ENCODE results near the gene FAF1. TPM values are rescaled to one million over a fixed set of nuclear protein-coding genes. Genes with fewer than 3 reads are reported as not detected.
"Not testable (repeated sequence)": the region's sequence is repeated elsewhere in the genome, so short reads cannot be mapped to it uniquely, and the experiment has no call there.

The FAF1 gene
- total and polyA plus RNA-seq, 8 donors = 47.4 to 58.3 (median 53.2) TPM

DNA sequence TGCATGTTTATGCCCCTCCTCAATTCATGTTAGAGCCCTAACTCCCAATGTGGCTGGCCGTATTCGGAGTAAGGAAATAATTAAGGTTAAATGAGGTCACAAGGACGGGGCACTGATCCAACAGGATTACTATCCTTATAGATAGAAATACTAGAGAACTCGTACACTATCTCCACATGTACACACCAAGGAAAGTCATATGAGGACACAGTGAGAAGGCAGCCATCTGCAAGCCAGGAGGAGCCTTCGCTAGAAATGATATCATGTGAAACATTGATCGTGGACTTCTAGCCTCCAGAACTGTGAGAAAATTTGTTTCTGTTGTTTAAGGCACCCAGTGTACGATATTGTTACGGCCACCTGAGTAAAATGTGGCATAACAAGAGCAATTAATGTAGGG, 79.7 kb downstream of the FAF1 start:
- Histone ChIP-seq H3K4me3 (no peak overlapping the region), H3K9me3 (no peaks in the 10 kb centered on the region), H3K27ac (no peak overlapping the region), H3K27me3 (no peaks in the 10 kb centered on the region), H3K4me1 (peaks cover 0 to 14% of the 10 kb centered on the region in 2 donors), H3K36me3 (no peaks in the 10 kb centered on the region)
- ATAC-seq (no peak), DNase-seq (no peak)
- intact Hi-C loops (cut with DNase I) = no loop called here
- TF ChIP-seq, protein P1, sequence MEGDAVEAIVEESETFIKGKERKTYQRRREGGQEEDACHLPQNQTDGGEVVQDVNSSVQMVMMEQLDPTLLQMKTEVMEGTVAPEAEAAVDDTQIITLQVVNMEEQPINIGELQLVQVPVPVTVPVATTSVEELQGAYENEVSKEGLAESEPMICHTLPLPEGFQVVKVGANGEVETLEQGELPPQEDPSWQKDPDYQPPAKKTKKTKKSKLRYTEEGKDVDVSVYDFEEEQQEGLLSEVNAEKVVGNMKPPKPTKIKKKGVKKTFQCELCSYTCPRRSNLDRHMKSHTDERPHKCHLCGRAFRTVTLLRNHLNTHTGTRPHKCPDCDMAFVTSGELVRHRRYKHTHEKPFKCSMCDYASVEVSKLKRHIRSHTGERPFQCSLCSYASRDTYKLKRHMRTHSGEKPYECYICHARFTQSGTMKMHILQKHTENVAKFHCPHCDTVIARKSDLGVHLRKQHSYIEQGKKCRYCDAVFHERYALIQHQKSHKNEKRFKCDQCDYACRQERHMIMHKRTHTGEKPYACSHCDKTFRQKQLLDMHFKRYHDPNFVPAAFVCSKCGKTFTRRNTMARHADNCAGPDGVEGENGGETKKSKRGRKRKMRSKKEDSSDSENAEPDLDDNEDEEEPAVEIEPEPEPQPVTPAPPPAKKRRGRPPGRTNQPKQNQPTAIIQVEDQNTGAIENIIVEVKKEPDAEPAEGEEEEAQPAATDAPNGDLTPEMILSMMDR (IDR thresholded peaks at IDR 0.05) = no peak

DNA sequence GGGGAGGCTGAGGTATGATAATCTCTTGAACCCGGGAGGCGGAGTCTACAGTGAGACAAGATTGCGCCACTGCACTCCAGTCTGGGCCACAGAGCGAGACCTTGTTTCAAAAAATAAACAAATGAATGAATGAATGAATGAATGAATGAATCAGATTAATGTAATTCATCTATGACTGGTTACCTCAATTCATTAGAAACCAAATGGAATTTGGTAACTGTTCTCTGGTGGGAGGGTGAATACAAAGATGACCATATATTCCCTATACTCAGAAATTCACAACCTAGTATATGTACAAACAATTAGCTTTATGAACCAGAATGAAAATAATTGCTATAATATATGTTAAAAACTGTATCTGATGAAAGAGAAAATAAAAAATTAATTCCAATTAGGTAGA, 80.9 kb downstream of the FAF1 start:
- intact Hi-C loops (cut with DNase I) = no loop called here
- ATAC-seq (no peak), DNase-seq (no peak)
- Histone ChIP-seq H3K4me1 (peaks cover 0 to 14% of the 10 kb centered on the region in 2 donors), H3K27me3 (no peaks in the 10 kb centered on the region), H3K4me3 (no peak overlapping the region), H3K9me3 (no peaks in the 10 kb centered on the region), H3K27ac (no peak overlapping the region), H3K36me3 (no peaks in the 10 kb centered on the region)
- TF ChIP-seq, protein P1 (IDR thresholded peaks at IDR 0.05) = no peak

DNA sequence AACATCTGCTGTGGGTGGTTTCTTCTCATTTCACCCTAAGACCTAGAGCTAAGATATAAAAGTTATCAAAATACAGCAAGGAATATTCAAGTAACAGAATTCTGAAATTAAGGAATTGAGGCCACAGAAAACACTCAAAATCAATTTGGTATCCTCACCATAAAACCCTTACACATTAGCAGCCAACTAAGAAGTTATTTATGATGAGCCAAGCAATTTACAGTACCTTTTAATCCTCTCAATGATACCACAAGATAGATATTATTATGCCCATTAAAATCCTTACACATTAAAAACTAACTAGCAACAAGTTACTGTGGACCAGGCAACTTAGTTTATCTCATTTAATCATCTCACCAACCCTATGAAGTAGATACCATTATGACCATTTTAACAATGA, 81.6 kb downstream of the FAF1 start:
- no peaks in the 10 kb centered on the region for H3K36me3 ChIP-seq
- no peak for ATAC-seq
- DNase-seq = no peak
- no peaks in the 10 kb centered on the region for H3K9me3 ChIP-seq
- TF ChIP-seq, protein P1 (IDR thresholded peaks at IDR 0.05) = no peak
- H3K4me3 ChIP-seq = no peak overlapping the region
- intact Hi-C loops (cut with DNase I) = no loop called here
- H3K4me1 ChIP-seq = peaks cover 0 to 14% of the 10 kb centered on the region in 2 donors
- H3K27me3 ChIP-seq = no peaks in the 10 kb centered on the region
- no peak overlapping the region for H3K27ac ChIP-seq

DNA sequence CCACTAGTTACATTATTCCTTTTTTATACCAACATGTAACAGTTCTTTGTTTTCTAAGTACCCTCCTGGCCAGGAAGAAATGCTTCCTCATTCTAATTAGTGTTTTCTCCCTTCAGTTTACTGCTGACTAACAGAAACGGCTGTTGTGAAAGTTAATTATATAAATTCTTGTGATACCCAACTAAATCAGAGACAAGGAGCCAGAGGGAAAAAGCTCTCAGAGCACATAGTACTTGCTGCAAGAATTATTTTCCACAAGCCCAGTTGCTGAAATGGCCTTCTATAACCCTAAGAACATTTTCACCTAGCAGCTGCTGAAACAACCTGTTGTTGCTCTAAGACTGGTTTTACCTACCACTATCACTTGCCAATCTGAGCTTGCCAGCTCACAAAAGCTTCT, 82.4 kb downstream of the FAF1 start:
- no peak for ATAC-seq
- Histone ChIP-seq H3K4me3 (no peak overlapping the region), H3K36me3 (no peaks in the 10 kb centered on the region), H3K9me3 (no peaks in the 10 kb centered on the region), H3K27ac (no peak overlapping the region), H3K27me3 (no peaks in the 10 kb centered on the region), H3K4me1 (peaks cover 0 to 14% of the 10 kb centered on the region in 2 donors)
- intact Hi-C loops (cut with DNase I) = no loop called here
- DNase-seq = no peak
- TF ChIP-seq, protein P1 (IDR thresholded peaks at IDR 0.05) = no peak

DNA sequence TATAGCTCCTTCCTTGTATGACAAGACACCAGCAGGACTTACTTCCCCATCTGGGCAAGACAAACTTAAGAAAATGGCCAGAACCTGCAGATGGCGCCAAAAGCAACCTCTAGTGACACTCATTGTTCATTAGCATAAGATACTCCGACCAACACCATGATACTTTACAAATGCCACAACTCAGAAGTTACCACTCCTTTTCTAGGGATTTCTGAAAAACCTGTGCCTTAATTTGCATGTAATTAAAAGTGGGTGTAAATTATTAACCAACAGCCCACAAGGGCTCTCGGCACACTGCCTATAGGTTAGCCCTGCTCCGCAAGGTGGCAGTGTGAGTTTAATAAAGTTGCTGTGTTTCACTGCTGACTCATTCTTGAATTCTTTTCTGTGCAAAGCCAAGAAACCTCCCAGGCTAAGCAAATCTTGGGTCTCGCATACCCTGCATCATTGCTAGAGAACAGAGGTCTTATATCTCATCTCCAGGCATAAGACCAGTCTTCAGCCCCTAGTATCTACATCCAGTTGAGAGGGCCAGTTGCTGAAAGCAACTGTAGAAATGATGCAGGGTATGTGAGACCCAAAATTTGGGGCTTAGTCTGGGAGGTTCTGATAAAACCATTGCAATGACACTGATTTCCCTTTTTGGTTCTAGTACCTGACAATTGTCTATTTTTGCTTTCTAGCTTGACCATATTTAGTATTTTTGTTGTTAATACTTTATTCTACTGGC, 86.4 kb downstream of the FAF1 start:
- ATAC-seq (peak; percentile 82), DNase-seq (peak in 2 of 4 donors; percentile 14 to 62)
- Histone ChIP-seq H3K27me3 (no peaks in the 10 kb centered on the region), H3K9me3 (no peaks in the 10 kb centered on the region), H3K4me3 (no peak overlapping the region), H3K4me1 (peaks cover 0 to 14% of the 10 kb centered on the region in 2 donors), H3K36me3 (no peaks in the 10 kb centered on the region), H3K27ac (no peak overlapping the region)
- TF ChIP-seq, protein P1 (IDR thresholded peaks at IDR 0.05) = peak; percentile 45 to 50
- intact Hi-C loops (cut with DNase I) = no loop called here

DNA sequence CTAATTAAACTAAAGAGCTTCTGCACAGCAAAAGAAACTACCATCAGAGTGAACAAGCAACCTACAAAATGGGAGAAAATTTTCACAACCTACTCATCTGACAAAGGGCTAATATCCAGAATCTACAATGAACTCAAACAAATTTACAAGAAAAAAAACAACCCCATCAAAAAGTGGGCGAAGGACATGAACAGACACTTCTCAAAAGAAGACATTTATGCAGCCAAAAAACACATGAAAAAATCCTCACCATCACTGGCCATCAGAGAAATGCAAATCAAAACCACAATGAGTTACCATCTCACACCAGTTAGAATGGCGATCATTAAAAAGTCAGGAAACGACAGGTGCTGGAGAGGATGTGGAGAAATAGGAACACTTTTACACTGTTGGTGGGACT, 95.2 kb downstream of the FAF1 start:
- H3K27me3 ChIP-seq; H3K36me3 ChIP-seq; intact Hi-C loops (cut with DNase I); DNase-seq; H3K27ac ChIP-seq; H3K4me1 ChIP-seq; H3K4me3 ChIP-seq; ATAC-seq: not testable (repeated sequence)
- H3K9me3 ChIP-seq = peaks cover 0 to 22% of the 10 kb centered on the region in 2 donors
